ENCODE measurements around the gene PALM. TPM values are rescaled to one million over a fixed set of nuclear protein-coding genes. Genes with fewer than 3 reads are reported as not detected.

Gene PALM
- total RNA-seq, 2 donors from 2014 or later = 32.9 to 40.8 TPM

DNA sequence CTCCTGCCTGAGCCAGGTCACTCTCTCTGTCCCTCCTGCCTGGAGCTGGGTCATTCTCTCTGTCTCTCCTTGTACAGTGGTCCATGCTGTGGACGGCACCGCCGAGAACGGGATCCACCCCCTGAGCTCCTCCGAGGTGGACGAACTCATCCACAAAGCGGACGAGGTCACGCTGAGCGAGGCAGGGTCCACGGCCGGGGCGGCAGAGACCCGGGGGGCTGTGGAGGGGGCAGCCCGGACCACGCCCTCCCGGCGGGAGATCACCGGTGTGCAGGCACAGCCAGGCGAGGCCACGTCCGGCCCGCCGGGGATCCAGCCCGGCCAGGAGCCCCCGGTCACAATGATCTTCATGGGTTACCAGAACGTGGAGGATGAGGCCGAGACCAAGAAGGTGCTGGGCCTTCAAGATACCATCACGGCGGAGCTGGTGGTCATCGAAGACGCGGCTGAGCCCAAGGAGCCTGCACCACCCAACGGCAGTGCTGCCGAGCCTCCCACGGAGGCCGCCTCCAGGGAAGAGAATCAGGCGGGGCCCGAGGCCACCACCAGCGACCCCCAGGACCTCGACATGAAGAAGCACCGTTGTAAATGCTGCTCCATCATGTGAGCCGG, 37.6 kb downstream of the PALM start:
- H3K27ac ChIP-seq (ENCODE audit: low read depth, low read length) = no peak overlapping the region
- no peak overlapping the region for H3K4me3 Mint-ChIP-seq
- TF ChIP-seq, protein P1, sequence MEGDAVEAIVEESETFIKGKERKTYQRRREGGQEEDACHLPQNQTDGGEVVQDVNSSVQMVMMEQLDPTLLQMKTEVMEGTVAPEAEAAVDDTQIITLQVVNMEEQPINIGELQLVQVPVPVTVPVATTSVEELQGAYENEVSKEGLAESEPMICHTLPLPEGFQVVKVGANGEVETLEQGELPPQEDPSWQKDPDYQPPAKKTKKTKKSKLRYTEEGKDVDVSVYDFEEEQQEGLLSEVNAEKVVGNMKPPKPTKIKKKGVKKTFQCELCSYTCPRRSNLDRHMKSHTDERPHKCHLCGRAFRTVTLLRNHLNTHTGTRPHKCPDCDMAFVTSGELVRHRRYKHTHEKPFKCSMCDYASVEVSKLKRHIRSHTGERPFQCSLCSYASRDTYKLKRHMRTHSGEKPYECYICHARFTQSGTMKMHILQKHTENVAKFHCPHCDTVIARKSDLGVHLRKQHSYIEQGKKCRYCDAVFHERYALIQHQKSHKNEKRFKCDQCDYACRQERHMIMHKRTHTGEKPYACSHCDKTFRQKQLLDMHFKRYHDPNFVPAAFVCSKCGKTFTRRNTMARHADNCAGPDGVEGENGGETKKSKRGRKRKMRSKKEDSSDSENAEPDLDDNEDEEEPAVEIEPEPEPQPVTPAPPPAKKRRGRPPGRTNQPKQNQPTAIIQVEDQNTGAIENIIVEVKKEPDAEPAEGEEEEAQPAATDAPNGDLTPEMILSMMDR (conservative IDR thresholded peaks at IDR 0.05) = no peak
- no peaks in the 10 kb centered on the region for H3K27me3 Mint-ChIP-seq (ENCODE audit: insufficient read depth)
- H3K4me1 Mint-ChIP-seq = no peaks in the 10 kb centered on the region
- H3K9me3 ChIP-seq (ENCODE audit: control insufficient read depth, low read length) = no peaks in the 10 kb centered on the region
- H3K4me3 ChIP-seq (ENCODE audit: low read length) = no peak overlapping the region
- no peak overlapping the region for H3K9ac ChIP-seq (ENCODE audit: extremely low read depth, low read length, poor library complexity, severe bottlenecking)
- no peaks in the 10 kb centered on the region for H3K27me3 ChIP-seq (ENCODE audit: control insufficient read depth, insufficient read depth, low read length, poor library complexity, severe bottlenecking)
- DNase-seq = no peak
- H3K36me3 ChIP-seq (ENCODE audit: control insufficient read depth, insufficient read depth, low read length) = no peaks in the 10 kb centered on the region
- no peak overlapping the region for H3K27ac Mint-ChIP-seq
- H3K36me3 Mint-ChIP-seq (ENCODE audit: low read depth) = peaks cover 3% of the 10 kb centered on the region
- 91 to 95% methylated on average over 23 to 42 of the region's 43 CpGs for WGBS, 2 experiments (ENCODE audit: insufficient coverage in 1 of 2, insufficient read length in 1 of 2)
- H3K9me3 Mint-ChIP-seq = peaks cover 33% of the 10 kb centered on the region
- H3K4me1 ChIP-seq (ENCODE audit: control insufficient read depth, insufficient read depth, low read length) = no peaks in the 10 kb centered on the region

DNA sequence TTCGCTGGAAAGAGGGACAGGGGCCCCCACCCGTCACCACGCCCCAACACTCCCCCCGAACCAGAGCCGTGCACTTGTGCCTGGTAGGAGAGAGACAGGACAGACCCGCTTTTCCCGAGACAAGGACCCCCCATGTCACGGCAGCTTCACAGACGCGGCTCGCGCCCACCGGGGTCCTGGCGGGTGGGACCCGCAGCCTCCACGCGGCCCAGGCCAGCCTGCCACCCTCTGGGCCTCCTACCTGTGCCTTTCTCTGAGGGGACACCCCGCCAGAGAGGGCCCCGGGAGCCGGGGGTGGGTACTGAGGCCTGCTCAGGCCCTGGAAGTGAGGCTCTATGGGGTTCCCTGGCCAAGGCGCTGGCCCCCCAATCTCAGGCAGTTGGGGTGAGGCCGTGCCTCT, 38.2 kb downstream of the PALM start:
- Histone ChIP-seq H3K27me3 (ENCODE audit: control insufficient read depth, insufficient read depth, low read length, poor library complexity, severe bottlenecking) (no peaks in the 10 kb centered on the region), H3K27ac (ENCODE audit: low read depth, low read length) (no peak overlapping the region), H3K9me3 (ENCODE audit: control insufficient read depth, low read length) (no peaks in the 10 kb centered on the region), H3K36me3 (ENCODE audit: control insufficient read depth, insufficient read depth, low read length) (no peaks in the 10 kb centered on the region), H3K9ac (ENCODE audit: extremely low read depth, low read length, poor library complexity, severe bottlenecking) (no peak overlapping the region), H3K4me3 (ENCODE audit: low read length) (no peak overlapping the region), H3K4me1 (ENCODE audit: control insufficient read depth, insufficient read depth, low read length) (no peaks in the 10 kb centered on the region)
- Mint-ChIP-seq H3K27ac (no peak overlapping the region), H3K9me3 (peaks cover 32% of the 10 kb centered on the region), H3K36me3 (ENCODE audit: low read depth) (peaks cover 3% of the 10 kb centered on the region), H3K4me1 (no peaks in the 10 kb centered on the region), H3K27me3 (ENCODE audit: insufficient read depth) (no peaks in the 10 kb centered on the region), H3K4me3 (no peak overlapping the region)
- TF ChIP-seq, protein P1 (conservative IDR thresholded peaks at IDR 0.05) = no peak
- no peak for DNase-seq
- WGBS, 2 experiments (ENCODE audit: insufficient coverage in 1 of 2, insufficient read length in 1 of 2) = 94 to 98% methylated on average over 14 to 22 of the region's 22 CpGs

- H3K27ac ChIP-seq (ENCODE audit: low read depth, low read length) = no peak overlapping the region
Measured at GRCh38 chr19:747432-748273, 38.9 kb downstream of the PALM start.

More at GRCh38 chr19:747432-748273, 38.9 kb downstream of the PALM start:
- Mint-ChIP-seq H3K9me3 (peaks cover 30% of the 10 kb centered on the region), H3K4me3 (no peak overlapping the region), H3K27ac (no peak overlapping the region), H3K4me1 (no peaks in the 10 kb centered on the region), H3K36me3 (ENCODE audit: low read depth) (peaks cover 3% of the 10 kb centered on the region), H3K27me3 (ENCODE audit: insufficient read depth) (no peaks in the 10 kb centered on the region)
- DNase-seq = no peak
- 93 to 94% methylated on average over 18 to 28 of the region's 28 CpGs for WGBS, 2 experiments (ENCODE audit: insufficient coverage in 1 of 2, insufficient read length in 1 of 2)
- Histone ChIP-seq H3K4me3 (ENCODE audit: low read length) (no peak overlapping the region), H3K4me1 (ENCODE audit: control insufficient read depth, insufficient read depth, low read length) (no peaks in the 10 kb centered on the region), H3K36me3 (ENCODE audit: control insufficient read depth, insufficient read depth, low read length) (no peaks in the 10 kb centered on the region), H3K9ac (ENCODE audit: extremely low read depth, low read length, poor library complexity, severe bottlenecking) (no peak overlapping the region), H3K9me3 (ENCODE audit: control insufficient read depth, low read length) (no peaks in the 10 kb centered on the region), H3K27me3 (ENCODE audit: control insufficient read depth, insufficient read depth, low read length, poor library complexity, severe bottlenecking) (no peaks in the 10 kb centered on the region)
- TF ChIP-seq, protein P1 (conservative IDR thresholded peaks at IDR 0.05) = no peak

Data from endodermal cell (in vitro differentiated cells).